ENCODE results near the gene OR2C3. TPM values are rescaled to one million over a fixed set of nuclear protein-coding genes. Genes with fewer than 3 reads are reported as not detected.

The OR2C3 gene
- total RNA-seq, 2 donors from 2014 or later, result not detected

DNA sequence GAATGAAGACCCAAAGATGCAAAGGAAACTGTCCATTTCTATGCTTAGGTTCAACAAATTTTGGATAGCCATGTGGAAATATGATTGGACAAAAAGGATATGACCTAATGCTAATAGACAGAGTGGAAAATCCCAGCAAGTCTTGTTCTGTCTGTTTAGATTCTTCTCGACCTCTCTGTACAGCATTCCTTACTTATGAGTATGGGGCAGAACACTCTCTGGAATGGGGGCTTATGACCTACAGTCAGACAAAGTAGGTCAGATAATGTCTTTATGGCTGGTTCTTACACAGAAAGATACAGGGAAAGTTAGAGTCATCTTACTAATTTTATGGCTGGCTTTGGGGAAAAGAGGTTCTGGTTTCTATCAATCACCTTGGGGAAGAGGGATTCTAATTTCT, 15.5 kb upstream of the OR2C3 start:
- DNase-seq, result no peak
- Mint-ChIP-seq H3K27me3 (ENCODE audit: insufficient read depth) (no peaks in the 10 kb centered on the region), H3K4me1 (peaks cover 3% of the 10 kb centered on the region), H3K4me3 (no peak overlapping the region), H3K27ac (no peak overlapping the region), H3K36me3 (ENCODE audit: low read depth) (no peaks in the 10 kb centered on the region), H3K9me3 (no peaks in the 10 kb centered on the region)
- no peak for TF ChIP-seq CTCF (conservative IDR thresholded peaks at IDR 0.05)
- Histone ChIP-seq H3K27me3 (ENCODE audit: control insufficient read depth, insufficient read depth, low read length, poor library complexity, severe bottlenecking) (no peaks in the 10 kb centered on the region), H3K9me3 (ENCODE audit: control insufficient read depth, low read length) (no peaks in the 10 kb centered on the region), H3K9ac (ENCODE audit: extremely low read depth, low read length, poor library complexity, severe bottlenecking) (no peak overlapping the region), H3K36me3 (ENCODE audit: control insufficient read depth, insufficient read depth, low read length) (no peaks in the 10 kb centered on the region), H3K4me1 (ENCODE audit: control insufficient read depth, insufficient read depth, low read length) (no peaks in the 10 kb centered on the region), H3K27ac (ENCODE audit: low read depth, low read length) (no peak overlapping the region), H3K4me3 (ENCODE audit: low read length) (no peak overlapping the region)
- 67 to 87% methylated on average over 1 of the region's 1 CpG for WGBS, 2 experiments (ENCODE audit: insufficient coverage in 1 of 2, insufficient read length in 1 of 2)

DNA sequence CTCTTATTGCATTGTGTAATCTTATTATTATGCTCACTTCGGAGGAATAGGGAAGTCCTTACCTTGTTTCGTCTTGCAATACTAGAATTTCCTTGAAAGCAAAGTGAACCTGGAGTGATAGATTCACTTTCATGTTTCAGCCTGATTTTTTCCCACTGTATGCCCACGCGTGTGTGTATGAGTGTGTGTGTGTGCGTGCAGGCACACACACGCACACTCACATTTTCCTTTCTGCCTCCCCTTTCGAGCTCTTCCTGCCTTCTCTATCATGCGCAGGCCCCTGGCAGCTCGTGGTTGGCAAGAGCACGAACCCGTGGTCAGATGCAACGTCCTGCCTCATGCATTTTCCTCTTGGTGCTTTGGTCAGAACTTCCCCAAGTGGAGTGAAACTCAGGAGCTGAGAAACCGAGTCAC, 12.5 kb upstream of the OR2C3 start, which contains the start of gene GCSAML:
Gene GCSAML, plus strand, starts transcription at position 366 of the 414 bp plus-strand sequence. CDS start 58 bp downstream, outside the sequence.
- H3K36me3 Mint-ChIP-seq (ENCODE audit: low read depth), result no peaks in the 10 kb centered on the region
- 96 to 99% methylated on average over 8 to 13 of the region's 13 CpGs for WGBS, 2 experiments (ENCODE audit: insufficient coverage in 1 of 2, insufficient read length in 1 of 2)
- H3K27ac Mint-ChIP-seq, result no peak within 1 kb of the TSS
- H3K4me1 ChIP-seq (ENCODE audit: control insufficient read depth, insufficient read depth, low read length), result no peaks in the 10 kb centered on the region
- H3K9me3 Mint-ChIP-seq, result no peaks in the 10 kb centered on the region
- no peaks in the 10 kb centered on the region for H3K27me3 Mint-ChIP-seq (ENCODE audit: insufficient read depth)
- H3K4me3 ChIP-seq (ENCODE audit: low read length), result no peak within 1 kb of the TSS
- no peak for TF ChIP-seq CTCF (conservative IDR thresholded peaks at IDR 0.05)
- no peak within 1 kb of the TSS for H3K4me3 Mint-ChIP-seq
- no peak within 1 kb of the TSS for H3K9ac ChIP-seq (ENCODE audit: extremely low read depth, low read length, poor library complexity, severe bottlenecking)
- H3K36me3 ChIP-seq (ENCODE audit: control insufficient read depth, insufficient read depth, low read length), result no peaks in the 10 kb centered on the region
- H3K27ac ChIP-seq (ENCODE audit: low read depth, low read length), result no peak within 1 kb of the TSS
- no peaks in the 10 kb centered on the region for H3K9me3 ChIP-seq (ENCODE audit: control insufficient read depth, low read length)
- DNase-seq, result no peak
- no peaks in the 10 kb centered on the region for H3K27me3 ChIP-seq (ENCODE audit: control insufficient read depth, insufficient read depth, low read length, poor library complexity, severe bottlenecking)
- H3K4me1 Mint-ChIP-seq, result peaks cover 11% of the 10 kb centered on the region

DNA sequence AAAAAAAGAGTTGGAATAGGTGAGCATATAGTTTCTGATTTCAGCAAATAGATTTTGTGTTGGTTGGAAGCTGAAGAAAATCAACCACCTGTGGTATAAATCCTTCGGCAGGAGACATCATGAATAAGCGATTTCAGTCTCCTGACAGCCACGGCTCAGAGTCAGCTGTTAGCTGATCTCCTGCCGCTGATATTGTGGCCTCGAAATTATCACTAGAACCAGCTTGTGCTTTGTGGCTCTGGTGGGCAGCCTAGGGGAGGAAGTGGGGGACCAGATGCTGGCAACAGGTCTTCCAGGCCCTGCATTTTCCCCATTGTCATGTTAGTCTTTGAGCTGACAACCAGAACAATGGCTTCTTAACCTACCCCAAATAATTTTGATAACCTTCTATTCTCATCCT, 11.9 kb upstream of the OR2C3 start:
- 80 to 93% methylated on average over 3 to 5 of the region's 5 CpGs for WGBS, 2 experiments (ENCODE audit: insufficient coverage in 1 of 2, insufficient read length in 1 of 2)
- Histone ChIP-seq H3K4me3 (ENCODE audit: low read length) (no peak overlapping the region), H3K36me3 (ENCODE audit: control insufficient read depth, insufficient read depth, low read length) (no peaks in the 10 kb centered on the region), H3K9me3 (ENCODE audit: control insufficient read depth, low read length) (no peaks in the 10 kb centered on the region), H3K4me1 (ENCODE audit: control insufficient read depth, insufficient read depth, low read length) (no peaks in the 10 kb centered on the region), H3K27me3 (ENCODE audit: control insufficient read depth, insufficient read depth, low read length, poor library complexity, severe bottlenecking) (no peaks in the 10 kb centered on the region), H3K27ac (ENCODE audit: low read depth, low read length) (no peak overlapping the region), H3K9ac (ENCODE audit: extremely low read depth, low read length, poor library complexity, severe bottlenecking) (no peak overlapping the region)
- H3K36me3 Mint-ChIP-seq (ENCODE audit: low read depth), result no peaks in the 10 kb centered on the region
- no peak overlapping the region for H3K4me3 Mint-ChIP-seq
- no peak for DNase-seq
- no peak for TF ChIP-seq CTCF (conservative IDR thresholded peaks at IDR 0.05)
- peaks cover 13% of the 10 kb centered on the region for H3K4me1 Mint-ChIP-seq
- H3K9me3 Mint-ChIP-seq, result no peaks in the 10 kb centered on the region
- no peaks in the 10 kb centered on the region for H3K27me3 Mint-ChIP-seq (ENCODE audit: insufficient read depth)
- H3K27ac Mint-ChIP-seq, result no peak overlapping the region
